HG02852 (cell line): ENCODE data around the gene LFNG.

ENCODE experiments used
- ATAC-seq: cut with Tn5 transposase; IDR thresholded peaks from one replicate; pipeline ENCODE4 v1.9.1; 2021; ENCODE audit warnings: mild to moderate bottlenecking, moderate library complexity; ENCODE audit not compliant: unreplicated experiment

The LFNG gene

DNA sequence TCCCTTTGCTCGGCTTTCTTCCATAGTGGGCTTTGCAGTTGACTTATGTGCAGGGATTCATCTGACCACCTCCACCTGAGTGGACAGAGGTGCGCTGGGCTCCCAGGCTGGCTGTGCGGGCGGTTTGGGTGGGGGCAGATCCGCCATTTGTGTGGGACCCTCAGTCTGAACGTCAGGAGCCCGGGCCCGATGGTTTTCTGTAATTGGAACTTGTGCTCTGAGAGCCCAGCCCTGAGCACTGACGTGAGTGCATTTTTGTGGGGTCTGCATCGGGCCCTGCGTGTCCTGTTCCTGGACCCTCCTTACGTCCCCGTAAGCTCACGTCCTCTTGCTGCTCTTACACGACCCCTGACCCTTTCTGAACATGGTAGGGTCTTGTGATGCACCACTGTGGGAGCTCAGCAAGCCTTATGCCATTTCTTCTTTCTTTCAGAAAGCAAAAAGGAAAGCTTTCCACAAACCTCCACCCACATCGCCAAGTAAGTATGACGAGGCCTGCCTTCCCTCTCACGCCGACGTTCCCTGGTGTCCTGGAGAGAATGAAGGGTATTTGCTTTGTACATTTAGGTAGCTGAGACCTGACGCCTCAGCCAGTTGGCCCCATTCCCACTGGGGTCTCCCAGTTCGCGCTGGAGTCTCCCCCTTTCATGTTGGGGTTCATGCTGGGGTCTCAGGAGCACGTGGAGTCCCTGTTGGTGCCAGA, 49.1 kb downstream of the LFNG start:
- ATAC-seq = no peak

DNA sequence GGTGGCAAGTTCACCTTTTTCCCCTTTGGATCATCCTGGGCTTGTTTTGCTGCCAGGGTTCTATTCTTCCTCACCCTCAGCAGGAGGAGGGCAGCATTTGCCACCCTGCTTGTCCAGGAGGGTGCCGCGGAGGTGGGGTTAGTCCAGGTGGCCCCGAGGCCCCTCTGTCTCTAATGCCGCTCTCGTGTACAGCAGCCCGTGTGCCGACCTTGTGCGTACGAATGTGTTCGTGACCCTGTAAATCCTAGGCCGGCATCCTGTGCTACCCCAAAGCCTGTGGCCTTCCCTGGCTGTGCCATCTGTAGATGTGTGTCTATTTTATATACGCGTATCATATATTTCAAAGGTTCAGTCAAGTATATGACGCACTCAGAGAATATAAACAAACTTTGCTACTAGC, 49.8 kb downstream of the LFNG start:
- no peak for ATAC-seq

DNA sequence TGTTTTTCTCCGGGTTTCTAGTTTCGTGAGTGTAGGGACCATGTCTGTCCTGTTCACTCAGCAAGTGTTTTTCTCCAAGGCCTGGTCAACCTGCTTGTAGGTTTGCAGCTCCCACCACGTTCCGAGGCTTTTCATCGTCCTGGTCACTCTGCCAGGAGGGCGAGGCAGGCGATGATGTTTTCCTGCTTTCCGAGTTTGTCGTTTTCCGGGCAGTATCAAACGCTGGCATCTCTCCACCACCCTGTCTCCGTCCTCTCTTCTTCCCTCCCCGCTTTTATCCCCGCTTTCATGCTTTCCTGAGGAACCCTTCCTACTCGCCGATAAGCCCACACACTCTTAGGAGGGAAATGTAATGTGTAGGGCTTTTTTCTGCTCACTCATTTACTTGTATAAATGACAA, 50.4 kb downstream of the LFNG start:
- ATAC-seq = no peak

DNA sequence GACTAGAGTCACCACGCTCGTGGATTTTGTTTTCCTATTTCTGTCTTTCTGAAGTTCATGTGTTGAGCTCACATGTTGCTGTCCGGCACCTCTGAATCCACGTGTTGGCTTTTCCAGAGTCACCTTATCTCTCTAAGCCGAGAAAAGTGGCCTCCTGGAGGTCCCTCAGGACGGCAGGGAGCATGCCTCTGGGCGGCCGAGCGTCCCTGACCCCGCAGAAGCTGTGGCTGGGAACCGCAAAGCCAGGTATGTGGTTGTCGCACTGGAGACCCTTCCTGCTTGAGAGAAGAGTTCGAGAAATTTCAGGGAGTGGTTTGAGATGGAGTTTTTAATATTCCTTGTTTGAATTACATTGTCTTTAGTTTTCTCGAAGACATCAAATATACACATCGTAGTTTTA, 51.8 kb downstream of the LFNG start:
- ATAC-seq = no peak

DNA sequence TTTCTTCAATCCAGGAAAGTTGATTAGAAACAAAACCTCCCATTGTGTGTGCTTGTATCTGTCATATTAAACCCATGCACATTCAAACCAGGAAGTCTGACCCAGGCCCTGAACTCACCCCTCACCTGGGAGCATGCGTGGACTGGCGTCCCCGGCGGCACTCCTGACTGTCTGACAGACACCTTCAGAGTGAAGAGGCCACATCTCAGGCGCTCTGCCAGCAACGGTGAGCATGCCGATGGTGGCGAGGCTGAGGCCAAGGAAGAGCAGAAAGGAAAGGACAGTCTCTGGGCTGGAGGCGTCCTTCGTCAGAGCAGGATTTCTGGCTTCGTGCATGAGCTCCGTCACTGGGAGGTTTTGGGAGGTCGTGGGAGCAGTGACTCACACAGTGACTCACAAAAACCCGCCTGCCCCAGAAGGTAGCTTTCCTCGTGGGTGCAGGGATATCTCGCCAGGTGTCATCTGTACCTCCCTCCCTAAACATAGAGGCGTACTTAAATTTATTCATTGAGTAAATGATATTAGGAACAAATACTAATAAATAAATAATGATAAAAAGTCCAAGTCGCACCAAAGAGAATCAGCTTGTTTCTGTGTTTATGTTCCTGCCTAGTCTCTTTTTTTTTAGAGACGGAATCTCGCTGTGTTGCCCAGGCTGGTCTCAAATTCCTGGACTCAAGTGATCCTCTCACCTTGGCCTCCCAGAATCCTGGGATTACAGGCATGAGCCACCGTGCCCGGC, 52.7 kb downstream of the LFNG start:
- no peak for ATAC-seq

DNA sequence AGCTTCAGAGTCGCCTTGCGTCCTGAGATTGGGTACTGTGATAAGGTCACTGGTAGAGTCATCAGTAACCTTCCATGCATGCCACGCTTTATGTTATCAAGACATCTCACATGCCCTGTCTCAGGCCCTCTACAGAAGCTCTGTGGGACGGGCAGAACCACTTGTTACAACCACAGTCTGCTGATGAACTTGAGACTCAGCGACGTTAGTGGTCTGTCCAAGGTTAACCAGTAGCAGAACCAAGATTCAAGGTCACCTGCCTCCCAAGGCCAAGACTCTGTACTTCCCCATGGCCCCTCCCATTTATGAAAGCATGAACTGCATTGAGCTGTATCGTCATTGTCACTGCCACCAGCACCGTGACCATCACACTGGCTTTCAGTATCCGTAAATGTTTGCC, 54.2 kb downstream of the LFNG start:
- no peak for ATAC-seq

DNA sequence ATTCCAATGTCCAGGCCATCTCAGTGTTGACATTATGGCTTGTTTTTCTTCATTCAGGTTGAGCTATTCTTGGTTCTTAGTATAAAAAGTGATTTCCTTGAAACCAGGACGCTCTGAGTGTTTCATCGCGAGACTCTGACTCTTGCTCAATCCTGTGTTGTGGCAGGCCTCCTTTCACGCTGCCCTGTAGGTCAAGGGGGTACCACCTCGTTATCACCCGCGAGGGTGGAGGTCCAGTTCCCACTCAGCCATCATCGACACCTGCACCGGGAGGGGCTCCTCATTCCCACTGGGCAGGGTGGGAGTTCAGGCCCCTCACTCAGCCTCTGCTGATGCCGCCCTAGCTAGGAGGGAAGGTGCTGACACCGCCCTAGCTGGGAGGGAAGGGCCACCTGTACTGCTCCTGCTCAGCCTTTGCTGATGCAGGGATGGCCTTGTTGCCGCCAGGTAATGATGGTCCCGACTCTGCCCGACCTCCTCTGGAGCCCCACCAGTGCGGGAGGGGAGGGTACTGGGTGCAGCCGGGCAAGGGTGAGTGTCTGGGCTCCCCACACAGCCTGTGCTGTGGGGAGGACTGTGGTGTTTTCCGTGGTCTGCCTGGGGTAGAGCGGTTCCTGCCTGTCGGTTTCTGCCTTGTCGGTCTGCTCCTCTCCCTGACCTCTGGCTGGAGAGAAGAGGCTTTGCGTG, 55.6 kb downstream of the LFNG start:
- ATAC-seq = no peak

DNA sequence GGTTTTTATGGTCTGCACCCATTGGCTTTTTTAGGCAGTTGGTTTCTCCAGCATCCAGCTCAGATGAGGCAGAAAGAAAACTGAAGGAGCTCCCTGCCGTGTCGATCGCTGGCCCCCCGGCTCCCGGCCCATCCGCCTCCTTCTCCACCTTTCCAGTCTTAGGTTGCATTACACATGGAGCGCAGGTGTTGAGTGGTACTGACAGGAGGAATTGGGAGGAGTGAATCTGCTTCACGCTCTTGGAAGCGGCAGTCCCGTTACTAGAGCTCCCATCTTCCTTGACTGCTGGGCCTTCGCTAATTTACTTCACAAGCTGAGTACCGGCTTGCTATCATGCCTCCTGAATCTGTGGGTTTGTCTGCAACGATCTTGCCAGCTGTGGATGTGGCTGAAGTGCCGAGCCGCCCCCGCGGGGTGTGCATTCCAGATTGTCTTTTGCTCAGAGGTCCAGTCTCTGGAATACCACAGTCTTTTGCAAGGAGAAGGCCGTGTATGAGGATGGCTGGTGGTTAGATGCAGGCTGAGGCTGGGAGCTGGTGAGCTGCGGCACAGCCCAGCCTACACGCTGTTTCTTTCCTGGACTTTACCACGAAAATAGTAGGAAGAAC, 56.3 kb downstream of the LFNG start:
- no peak for ATAC-seq

DNA sequence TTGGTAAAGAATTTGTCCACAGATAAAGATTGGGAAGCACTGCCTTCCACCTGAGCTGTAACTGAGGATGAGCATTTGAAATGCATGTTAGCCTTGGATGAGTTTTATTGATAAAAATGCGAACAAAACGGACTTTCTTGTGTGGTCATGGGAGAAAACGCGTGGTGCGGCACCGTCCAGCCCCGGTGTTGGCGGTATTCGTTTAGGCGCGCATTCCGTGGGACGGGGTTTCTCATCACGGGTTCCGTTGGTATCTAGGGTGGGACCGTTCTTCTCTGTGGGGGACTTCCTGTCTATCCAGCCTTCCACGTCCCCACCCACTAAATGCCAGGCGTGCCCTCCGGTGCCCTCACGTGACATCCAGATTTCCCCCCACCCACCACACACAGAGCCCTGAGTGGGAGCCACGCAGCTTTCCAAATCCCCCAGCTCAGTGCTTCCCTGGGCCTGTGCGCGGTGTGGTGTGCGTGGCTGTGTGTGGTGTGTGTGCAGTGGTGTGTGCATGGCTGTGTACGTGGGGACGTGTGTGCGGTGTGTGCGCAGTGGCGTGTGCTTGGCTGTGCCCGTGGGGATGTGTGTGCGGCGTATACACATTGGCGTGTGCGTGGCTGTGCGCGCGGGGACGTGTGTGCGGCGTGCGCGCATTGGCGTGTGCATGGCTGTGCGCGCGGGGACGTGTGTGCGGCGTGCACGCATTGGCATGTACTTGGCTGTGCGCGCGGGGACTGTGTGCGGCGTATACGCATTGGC, 57.3 kb downstream of the LFNG start:
- no peak for ATAC-seq
